GM21619 (cell line): Measurements from ENCODE around the gene ZBTB39.
A peak's percentile ranks its signal among the peaks of the same experiment; 100 is the strongest.
"Not testable (repeated sequence)": the region's sequence is repeated elsewhere in the genome, so short reads cannot be mapped to it uniquely, and the experiment has no call there.

Experiments used
- ATAC-seq: cut with Tn5 transposase; IDR thresholded peaks from one replicate; pipeline ENCODE4 v1.9.1; 2021; ENCODE audit not compliant: unreplicated experiment

Gene ZBTB39

GRCh38 chr12:57001448-57001906 lies 4.9 kb downstream of the ZBTB39 start:
- no peak for ATAC-seq

- ATAC-seq = no peak
Measured at GRCh38 chr12:57000393-57000792, 6.0 kb downstream of the ZBTB39 start.

DNA sequence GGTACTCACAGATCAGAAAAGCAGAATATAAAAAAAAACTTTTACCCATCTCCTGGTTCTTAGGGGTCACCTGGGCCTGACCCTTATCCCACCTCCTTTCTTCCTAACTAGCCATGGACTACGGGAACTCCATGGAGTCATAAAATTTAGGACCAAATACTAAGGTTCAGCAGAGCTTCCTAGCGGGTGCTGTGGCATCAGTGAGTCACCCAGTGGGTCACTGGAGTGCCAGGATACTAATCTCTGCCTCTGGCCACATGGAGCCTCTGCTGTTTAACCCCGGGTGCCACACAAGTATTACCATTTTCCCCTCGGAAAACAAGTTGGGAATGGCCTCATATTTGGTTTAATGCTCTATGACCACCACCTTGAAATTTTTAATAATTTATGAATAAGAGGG lies 6.9 kb downstream of the ZBTB39 start:
- ATAC-seq = no peak

- peak; percentile 73 for ATAC-seq
Measured at GRCh38 chr12:56998981-56999380, 7.4 kb downstream of the ZBTB39 start.

DNA sequence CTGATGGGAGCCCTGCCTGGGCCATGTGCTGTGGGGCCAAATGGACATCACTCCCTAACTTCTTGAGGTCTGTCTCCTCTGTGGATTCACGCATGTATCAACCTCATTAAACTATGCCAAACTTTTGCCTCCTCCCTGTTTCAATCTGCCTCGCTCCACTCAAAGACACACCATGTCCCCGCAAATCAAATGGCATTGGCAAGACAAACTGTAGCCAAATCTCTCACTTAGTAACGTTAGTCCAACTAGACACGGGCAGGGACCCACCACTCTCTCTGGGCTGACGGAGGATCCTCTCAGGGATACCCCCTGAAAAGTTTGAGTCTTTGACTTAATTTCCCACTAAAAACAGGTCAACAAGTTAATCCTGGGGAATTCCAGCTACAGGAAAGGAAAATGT lies 8.0 kb downstream of the ZBTB39 start:
- ATAC-seq = no peak

DNA sequence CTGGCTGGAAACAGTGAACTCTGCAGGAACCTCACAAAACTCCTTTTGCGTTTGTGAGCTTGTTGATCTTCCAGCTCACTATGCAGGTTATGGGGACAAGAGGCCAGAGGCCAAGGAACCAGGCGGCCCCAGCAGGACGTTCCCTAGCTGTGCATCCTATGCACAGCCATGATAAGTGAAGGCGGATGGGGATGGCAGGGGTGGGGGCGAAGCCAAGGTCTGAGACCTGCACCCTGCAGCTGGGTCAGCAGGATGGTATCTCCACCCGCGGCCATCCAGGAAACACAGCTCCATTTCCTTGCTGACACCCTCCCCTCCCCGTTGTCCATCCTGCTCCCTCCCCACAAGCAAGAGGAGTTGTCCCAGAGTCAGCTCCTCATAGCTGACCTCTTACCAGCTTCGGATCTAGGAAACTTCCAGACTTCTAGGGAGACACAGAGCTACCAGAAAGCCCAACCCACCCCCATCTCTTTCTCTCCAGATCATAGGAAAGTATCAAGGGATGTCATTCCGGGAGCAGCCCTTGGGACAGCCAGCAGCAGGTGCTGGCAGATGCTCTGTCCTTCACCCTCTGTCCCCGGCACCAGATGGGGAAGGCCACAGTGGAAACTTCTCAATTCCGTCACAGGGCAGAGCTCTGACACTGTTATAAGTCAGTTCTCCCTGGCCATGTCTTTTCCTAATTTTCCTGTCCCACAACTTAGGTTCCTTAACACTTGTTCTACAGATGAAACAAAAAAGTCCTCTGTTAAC lies 9.4 kb downstream of the ZBTB39 start:
- no peak for ATAC-seq

DNA sequence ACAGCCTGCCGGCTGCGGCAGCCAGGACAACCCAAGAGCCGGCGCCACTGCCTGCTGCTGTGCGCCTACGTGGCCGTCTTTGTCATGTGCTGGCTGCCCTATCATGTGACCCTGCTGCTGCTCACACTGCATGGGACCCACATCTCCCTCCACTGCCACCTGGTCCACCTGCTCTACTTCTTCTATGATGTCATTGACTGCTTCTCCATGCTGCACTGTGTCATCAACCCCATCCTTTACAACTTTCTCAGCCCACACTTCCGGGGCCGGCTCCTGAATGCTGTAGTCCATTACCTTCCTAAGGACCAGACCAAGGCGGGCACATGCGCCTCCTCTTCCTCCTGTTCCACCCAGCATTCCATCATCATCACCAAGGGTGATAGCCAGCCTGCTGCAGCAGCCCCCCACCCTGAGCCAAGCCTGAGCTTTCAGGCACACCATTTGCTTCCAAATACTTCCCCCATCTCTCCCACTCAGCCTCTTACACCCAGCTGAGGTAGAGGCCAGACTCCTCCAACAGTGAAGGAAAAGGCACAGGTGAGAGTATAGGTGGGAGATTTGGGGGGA lies 10.3 kb downstream of the ZBTB39 start:
- no peak for ATAC-seq

DNA sequence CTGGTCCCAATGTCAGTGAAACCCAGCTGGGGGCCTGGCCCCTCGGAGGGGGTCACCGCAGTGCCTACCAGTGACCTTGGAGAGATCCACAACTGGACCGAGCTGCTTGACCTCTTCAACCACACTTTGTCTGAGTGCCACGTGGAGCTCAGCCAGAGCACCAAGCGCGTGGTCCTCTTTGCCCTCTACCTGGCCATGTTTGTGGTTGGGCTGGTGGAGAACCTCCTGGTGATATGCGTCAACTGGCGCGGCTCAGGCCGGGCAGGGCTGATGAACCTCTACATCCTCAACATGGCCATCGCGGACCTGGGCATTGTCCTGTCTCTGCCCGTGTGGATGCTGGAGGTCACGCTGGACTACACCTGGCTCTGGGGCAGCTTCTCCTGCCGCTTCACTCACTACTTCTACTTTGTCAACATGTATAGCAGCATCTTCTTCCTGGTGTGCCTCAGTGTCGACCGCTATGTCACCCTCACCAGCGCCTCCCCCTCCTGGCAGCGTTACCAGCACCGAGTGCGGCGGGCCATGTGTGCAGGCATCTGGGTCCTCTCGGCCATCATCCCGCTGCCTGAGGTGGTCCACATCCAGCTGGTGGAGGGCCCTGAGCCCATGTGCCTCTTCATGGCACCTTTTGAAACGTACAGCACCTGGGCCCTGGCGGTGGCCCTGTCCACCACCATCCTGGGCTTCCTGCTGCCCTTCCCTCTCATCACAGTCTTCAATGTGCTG lies 11.0 kb downstream of the ZBTB39 start:
- no peak for ATAC-seq

- ATAC-seq = no peak
Measured at GRCh38 chr12:56994231-56994746, 12.1 kb downstream of the ZBTB39 start.

- ATAC-seq = no peak
Measured at GRCh38 chr12:56993346-56993745, 13.0 kb downstream of the ZBTB39 start.

GRCh38 chr12:56991319-56992246 lies 14.8 kb downstream of the ZBTB39 start:
- ATAC-seq = no peak

DNA sequence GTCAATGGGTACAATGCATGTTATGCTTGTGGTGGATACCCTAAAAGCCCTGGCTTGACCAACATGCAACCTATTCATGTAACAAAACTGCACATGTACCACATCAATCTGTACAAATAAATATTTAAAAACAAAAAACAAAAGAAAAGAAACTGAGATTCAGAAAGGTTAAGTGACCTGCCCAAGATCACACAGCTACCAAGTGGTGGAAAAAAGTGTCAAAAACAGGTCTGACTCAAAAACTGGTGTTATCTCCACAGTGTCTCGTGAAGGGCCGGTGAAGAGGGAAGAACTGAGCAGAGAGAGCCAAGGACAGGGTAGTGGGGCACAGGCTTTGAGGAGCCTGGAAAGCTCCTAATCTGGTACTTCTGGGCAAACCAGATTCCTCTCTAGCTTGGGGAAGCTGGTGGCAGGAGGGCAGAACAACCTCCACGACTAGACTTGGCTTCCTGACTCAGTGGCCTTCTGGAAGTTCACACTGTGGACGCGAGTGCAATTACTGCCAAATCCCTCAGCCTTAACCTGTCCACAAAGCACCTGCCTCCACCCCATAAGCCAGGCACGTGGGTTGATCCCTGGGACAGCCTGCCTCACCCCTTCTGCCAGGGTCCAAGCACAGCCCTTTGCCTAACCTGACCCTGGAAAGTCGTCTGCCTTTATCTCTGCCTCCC lies 15.6 kb downstream of the ZBTB39 start:
- no peak for ATAC-seq

DNA sequence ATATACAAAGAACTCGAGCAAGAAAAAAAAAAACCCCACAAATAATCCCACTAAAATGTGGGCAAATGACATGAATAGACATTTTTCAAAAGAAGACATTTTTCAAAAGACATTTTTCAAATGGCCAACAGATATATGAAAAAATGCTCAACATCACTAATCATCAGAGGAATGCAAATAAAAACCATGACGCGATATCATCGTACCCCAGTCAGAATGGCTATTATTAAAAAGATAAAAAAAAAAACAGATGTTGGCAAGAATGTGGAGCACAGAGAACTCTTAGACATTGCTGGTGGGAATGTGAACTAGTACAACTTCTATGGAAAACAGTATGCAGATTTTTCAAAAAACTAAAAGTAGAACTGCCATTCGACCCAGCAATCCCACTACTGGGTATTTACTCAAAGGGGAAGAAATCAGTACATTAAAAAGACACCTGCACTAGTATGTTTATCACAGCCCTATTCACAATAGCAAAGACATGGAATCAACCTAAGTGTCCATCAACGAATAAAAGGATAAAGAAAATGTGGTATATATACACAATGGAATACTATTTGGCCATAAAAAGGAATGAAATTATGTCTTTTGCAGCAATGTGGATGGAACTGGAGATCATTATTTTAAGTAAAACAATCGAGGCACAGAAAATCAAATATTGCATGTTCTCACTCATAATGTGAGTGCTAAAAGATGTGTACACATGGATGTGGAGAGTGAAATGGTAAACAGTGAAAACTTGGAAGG lies 16.3 kb downstream of the ZBTB39 start:
- no peak for ATAC-seq

DNA sequence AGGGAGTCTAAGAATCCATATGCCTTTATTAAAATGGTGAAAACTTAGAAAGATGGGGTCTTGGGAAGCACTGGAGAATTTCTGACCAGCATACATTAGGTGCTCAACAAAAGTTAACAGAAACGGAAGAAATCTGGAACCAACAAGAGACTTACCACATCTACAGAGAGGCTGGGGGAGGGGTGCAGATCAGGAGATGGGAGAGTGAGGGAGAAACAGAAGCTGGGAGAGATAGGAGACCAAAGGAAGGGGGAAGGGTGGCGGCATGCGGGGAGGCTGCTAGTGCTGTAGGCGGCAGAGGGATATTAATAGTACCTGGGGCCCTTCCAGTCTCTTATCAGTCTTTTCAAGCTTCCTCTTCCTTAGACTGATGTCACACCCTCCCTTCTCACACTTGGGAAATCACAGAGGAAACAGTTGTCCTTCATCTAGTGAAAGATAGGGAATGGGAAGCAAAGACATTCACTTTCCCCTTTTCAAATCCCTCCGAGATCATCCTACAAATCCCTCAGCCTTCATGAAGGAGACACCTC lies 18.1 kb downstream of the ZBTB39 start:
- no peak for ATAC-seq

- no peak for ATAC-seq
Measured at GRCh38 chr12:56987551-56988053, 18.7 kb downstream of the ZBTB39 start.

- ATAC-seq = no peak
Measured at GRCh38 chr12:56987011-56987410, 19.3 kb downstream of the ZBTB39 start.

DNA sequence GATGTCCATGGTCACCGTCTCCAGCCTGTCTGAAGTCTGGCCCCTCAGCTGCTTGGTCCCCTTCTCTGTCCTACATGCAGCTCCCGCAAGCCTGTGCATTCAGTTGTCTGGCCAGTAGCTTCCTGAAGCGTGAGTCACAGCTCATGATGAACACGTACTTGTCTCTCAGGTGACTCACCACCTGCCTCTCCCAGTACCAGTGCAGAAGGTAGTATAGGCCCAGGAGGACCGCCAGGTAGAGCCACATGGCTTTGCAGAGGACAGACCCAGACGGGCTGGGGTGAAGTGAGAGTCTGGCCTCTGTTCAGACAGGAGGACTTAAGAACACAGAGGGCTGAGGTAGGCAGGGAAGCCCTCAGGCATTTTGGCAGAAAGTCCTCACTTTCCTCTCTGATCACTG lies 20.6 kb downstream of the ZBTB39 start:
- not testable (repeated sequence) for ATAC-seq

- no peak for ATAC-seq
Measured at GRCh38 chr12:56983386-56983785, 23.0 kb downstream of the ZBTB39 start.
